GM10266 (cell line): ENCODE measurements around the gene TP53AIP1.

ENCODE experiments used
- DNase-seq: peaks from one replicate; pipeline ENCODE4 v3.0.0; 2012; ENCODE audit errors: extremely low spot score
- CTCF ChIP-seq: IDR thresholded peaks from 2 replicates; pipeline ENCODE4 v1.5.1; 2012; ENCODE audit warnings: mild to moderate bottlenecking, low read depth; ENCODE audit not compliant: control insufficient read depth, insufficient read depth; ENCODE audit errors: missing control alignments

Gene TP53AIP1

DNA sequence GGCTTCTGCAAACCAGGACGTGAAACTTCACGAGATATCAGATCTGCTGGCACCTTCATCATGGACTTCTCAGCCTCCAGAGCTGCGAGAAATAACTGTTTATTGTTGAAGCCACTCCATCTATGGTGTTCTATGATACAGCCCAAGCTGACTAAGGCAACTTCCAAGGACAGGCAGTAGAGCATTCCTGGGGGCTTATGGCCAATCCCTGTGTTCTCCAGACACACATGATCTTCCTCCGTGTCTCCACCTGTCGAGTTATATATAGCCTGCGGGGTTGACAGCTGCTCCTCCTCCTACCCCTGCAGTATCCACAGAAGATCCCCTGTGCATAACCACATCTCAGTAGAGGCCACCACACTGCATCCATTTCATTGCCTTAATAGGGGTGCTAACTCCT, 11.0 kb downstream of the TP53AIP1 start:
- TF ChIP-seq CTCF, result no peak
- DNase-seq, result no peak

DNA sequence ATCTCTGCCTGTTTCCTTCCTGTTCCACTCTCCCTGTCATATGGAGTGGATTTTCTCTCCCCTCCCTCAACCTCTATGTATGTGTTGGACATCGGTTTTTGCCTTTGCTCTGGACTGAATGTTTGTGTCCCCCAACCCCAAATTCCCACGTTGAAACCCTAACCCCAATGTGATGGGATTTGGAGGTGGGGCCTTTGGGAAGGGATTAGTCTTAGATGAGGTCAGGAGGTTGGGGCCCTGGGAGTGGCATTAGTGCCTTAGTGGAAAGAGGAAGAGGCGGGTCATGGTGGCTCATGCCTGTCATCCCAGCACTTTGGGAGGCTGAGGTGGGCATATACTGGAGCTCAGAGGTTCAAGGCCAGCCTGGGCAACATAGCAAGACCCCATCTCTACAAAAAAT, 11.6 kb downstream of the TP53AIP1 start:
- no peak for DNase-seq
- TF ChIP-seq CTCF, result no peak

DNA sequence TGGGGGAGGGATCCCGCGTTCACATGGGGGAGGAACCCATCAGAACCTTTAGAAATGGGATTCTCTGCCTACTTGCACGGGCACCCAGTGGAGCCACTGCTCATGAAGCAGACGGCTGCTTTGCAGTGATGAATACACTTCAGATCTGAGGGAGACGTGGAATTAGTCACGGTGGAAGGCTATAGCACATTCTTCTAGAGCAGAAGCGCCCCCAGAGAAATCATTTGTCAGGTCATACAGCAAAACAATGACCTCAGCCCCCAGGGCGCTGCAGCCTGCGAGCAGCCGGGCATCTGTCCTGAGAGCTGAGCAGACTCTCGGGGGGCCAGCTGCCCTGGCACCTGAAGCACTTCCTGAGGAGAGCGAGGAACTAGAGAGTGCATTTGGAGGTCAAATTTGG, 12.7 kb downstream of the TP53AIP1 start:
- TF ChIP-seq CTCF, result no peak
- DNase-seq, result no peak

DNA sequence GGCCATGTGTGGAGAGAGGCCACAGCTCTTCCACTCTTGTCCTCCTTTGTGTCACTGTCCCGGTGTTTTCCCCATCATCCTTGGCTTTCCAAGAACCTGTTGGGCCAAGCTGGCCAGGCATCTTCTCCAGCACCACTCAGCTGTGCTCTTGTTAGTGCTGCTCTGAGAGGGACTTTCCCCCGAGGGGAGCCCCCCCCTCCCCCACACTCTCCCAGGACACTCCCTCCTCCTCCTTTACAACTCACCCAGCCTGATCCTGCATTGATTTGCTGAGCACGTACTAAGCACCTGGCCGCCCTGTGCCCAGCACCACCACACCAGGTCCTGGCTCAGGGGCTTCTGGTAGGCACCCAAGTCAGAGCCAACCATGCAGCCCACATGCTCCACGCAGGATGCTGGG, 13.2 kb downstream of the TP53AIP1 start:
- DNase-seq, result peak; percentile 45
- TF ChIP-seq CTCF, result no peak

GRCh38 chr11:128928400-128928799, 14.3 kb downstream of the TP53AIP1 start:
- no peak for TF ChIP-seq CTCF
- DNase-seq, result peak; percentile 59

DNA sequence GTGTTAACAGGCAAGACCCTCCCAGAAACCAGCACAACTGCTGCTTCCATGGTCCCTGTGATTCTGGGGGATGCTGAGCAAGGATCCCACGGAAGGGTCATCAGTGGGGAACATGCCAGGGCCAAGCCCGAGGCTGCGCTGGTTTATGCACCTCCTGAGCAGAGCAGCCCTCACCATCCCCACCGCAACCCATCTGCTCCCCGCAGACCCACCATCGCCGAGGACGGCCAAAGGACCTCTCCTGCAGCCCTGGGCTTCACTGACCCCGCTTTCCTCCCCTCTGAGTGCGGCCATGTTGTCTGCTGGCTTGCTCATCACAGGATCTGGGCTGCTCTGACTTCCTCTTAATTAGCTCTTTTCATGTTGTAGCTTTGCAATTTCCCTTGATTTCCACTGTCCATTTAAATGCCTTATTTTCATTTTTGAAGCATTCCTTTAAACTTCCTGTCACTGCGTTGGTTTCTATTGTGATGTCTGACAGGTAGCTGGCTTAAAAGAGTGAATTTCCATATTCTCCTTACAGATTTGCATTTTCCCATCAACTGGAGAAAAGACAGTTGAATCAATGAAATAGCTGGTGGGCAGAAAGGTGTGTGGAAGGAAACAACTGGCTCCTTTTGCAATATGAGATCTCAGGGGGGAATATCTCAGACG, 14.9 kb downstream of the TP53AIP1 start:
- no peak for DNase-seq
- no peak for TF ChIP-seq CTCF

- TF ChIP-seq CTCF, result no peak
- DNase-seq, result no peak
Measured at GRCh38 chr11:128927108-128927461, 15.6 kb downstream of the TP53AIP1 start.
